ENCODE results near the gene ITGA2B. TPM values are rescaled to one million over a fixed set of nuclear protein-coding genes. Genes with fewer than 3 reads are reported as not detected.

The ITGA2B gene
- total and polyA plus RNA-seq, 7 donors: 0.27 to 0.36 (median 0.34) TPM; not detected in 3

DNA sequence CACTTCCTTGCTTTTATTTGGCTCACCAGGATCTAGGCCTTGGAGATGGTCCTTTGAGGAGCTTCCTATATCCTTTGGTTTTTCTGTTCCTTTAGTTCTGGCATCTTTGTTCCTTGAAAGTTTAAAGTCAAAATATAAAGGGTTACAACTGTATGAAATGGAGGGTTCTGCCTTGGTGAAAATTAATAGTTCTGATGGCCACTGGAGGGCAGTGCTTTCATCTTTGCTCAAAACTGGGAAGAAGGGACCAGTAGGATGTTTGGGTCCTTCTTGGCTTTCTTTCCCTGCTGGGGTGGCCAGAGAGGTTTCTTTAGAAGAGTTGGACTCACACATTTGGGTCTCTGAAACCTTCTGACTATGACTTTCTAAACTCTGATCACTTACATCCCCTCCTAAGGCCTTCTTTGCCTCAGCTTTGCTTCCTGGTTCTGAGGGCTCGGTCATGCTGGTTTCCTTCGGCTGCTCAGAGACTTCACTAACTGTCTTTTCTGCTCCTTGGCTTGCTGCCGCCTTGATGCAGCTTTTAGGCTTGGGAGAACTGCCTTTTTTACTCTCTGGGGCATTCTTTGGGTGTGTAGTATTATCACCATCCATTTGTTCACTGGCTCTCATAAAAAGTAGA lies 10.9 kb upstream of the ITGA2B start:
- Histone ChIP-seq H3K27ac (no peak overlapping the region), H3K4me1 (no peaks in the 10 kb centered on the region), H3K9me3 (no peaks in the 10 kb centered on the region), H3K27me3 (no peaks in the 10 kb centered on the region), H3K36me3 (peaks cover 17 to 86% (median 42%) of the 10 kb centered on the region in 4 donors), H3K4me3 (no peak overlapping the region)
- WGBS, 2 donors: 94% methylated on average over 3 of the region's 3 CpGs
- intact Hi-C loops (cut with DNase I): loop anchor here (5.0 kb wide), 1 partner anchor 122 kb away; no protein-coding TSS in a partner anchor
- DNase-seq: no peak
- TF ChIP-seq EP300 (IDR thresholded peaks at IDR 0.05): no peak
- TF ChIP-seq, protein P1, sequence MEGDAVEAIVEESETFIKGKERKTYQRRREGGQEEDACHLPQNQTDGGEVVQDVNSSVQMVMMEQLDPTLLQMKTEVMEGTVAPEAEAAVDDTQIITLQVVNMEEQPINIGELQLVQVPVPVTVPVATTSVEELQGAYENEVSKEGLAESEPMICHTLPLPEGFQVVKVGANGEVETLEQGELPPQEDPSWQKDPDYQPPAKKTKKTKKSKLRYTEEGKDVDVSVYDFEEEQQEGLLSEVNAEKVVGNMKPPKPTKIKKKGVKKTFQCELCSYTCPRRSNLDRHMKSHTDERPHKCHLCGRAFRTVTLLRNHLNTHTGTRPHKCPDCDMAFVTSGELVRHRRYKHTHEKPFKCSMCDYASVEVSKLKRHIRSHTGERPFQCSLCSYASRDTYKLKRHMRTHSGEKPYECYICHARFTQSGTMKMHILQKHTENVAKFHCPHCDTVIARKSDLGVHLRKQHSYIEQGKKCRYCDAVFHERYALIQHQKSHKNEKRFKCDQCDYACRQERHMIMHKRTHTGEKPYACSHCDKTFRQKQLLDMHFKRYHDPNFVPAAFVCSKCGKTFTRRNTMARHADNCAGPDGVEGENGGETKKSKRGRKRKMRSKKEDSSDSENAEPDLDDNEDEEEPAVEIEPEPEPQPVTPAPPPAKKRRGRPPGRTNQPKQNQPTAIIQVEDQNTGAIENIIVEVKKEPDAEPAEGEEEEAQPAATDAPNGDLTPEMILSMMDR (IDR thresholded peaks at IDR 0.05): peak in 2 of 4 experiments; percentile 10 to 28

DNA sequence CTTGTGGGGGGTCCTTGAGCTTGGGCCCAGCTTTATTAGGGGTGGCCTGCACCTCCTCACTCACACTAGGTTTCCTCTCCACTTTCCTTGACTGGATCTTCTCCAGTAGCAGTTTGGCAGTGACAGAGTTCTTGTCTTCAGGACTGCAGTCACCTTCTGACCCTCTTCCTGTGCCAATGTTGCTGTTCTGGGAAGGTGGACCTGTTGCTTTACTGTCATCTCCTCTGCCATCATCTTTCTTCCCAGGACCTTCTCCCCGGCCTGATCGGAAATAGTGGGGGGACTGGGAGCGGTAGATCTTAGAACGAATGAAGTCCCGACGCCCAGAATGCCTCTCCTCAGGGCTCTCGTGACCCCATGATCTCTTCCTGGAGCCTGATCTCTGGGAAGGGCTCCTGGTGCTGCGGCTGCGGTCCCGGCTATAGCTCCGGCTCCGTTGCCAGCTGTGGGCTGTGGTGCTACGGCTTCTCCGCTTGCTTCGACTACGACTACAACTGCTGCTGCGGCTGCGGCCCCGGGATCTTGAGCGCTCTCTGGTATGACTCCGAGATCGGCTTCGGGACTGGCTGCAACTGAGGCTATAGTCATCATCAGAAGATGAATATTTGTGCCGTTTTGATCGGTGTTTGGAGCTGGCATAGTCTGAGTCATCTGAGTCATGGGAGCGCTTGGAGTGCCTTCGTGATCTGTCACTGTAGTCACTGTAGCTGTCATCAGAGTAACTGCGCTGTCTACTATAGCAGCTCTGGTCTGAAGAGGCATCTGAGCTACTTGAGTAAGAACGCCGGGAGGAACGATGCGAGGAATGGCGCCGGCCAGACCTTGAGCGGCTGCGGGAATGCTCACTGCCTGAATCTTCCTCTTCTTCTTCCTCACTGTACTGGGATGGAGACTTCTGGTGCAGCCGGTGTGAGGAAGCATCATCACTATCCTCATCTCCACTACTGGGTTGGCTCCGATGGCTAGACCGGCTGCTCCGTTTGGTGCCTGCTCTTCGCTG lies 9.5 kb upstream of the ITGA2B start:
- TF ChIP-seq POLR2A (IDR thresholded peaks at IDR 0.05): no peak
- Histone ChIP-seq H3K27me3 (no peaks in the 10 kb centered on the region), H3K36me3 (peaks cover 17 to 80% (median 41%) of the 10 kb centered on the region in 4 donors), H3K9me3 (no peaks in the 10 kb centered on the region), H3K4me3 (no peak overlapping the region), H3K4me1 (no peaks in the 10 kb centered on the region), H3K27ac (no peak overlapping the region)
- no peak for DNase-seq
- WGBS, 2 donors: 97% methylated on average over 41 of the region's 41 CpGs
- intact Hi-C loops (cut with DNase I): no loop called here

DNA sequence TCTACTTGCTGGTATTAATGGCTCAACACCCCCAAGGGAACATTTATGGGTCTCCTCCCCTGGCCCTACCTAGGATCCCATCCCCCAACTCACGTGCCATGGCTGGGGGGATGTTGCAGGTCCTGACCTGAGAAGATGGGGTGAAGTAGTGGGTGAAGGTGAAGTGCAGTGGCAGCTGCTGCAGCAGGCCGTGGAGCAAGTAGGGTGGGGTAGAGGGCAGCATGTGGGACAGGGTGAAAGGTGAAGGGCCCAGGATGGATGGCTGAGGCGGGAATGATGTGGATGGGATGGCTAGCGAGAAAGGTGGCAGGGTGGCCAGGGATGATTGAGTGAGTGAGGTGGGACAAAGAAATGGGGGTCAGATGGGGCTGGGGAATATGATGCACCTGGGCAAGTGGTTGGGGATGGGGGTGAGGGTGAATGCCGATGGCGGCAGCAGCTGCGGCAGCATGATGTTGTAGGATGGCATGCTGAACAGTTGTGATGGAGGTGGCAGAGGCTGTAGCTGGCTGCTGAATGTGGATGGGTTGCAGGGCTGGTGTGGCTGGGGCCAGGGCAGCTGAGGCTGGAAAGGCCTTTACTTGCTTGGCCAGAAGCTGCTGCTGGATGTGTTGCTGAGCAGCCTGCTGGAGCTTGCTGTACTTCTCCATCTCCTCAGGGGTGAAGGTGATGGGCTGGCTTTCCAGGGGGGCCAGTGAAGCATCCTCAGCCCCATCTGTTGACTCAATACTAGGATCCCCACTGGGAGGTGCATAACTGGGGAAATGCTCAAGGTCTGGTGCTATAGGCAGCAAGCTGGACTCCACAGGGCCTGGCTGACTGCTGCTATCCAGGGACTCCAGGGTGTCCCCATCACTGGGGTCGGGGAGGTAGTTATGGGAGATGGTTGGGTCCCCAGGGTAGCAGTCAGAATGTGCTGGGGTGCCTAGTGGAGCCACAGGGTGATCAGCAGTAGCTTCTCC lies 8.3 kb upstream of the ITGA2B start:
- H3K36me3 ChIP-seq: peaks cover 17 to 68% (median 35%) of the 10 kb centered on the region in 4 donors
- 96% methylated on average over 8 of the region's 8 CpGs for WGBS, 2 donors

DNA sequence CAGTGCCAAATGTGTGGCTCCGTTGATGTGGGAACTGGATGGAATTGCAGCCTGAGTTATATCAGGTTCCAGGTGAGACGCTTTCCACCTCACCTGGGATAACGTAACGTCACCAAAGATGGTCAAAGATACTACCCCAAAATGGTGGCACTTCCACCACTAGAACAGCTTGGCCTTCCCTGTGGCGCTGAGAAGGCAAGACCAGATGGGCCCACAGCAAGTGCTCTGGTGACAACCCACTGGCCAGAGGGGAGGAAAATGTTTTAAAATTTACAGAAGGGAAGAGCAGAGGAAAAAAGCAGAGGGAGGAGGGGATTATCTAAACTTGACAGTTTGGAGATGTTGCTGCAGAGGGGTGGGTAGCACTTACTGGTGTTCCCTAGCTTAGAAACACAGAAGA lies 7.5 kb upstream of the ITGA2B start:
- TF ChIP-seq POLR2A (IDR thresholded peaks at IDR 0.05) (no peak), EP300 (IDR thresholded peaks at IDR 0.05) (no peak), POLR2AphosphoS5 (IDR thresholded peaks at IDR 0.05) (no peak)
- TF ChIP-seq, protein P1 (IDR thresholded peaks at IDR 0.05): no peak
- no peaks in the 10 kb centered on the region for H3K4me1 ChIP-seq
- H3K4me3 ChIP-seq: no peak overlapping the region
- H3K36me3 ChIP-seq: peaks cover 17 to 61% (median 34%) of the 10 kb centered on the region in 4 donors
- no peak overlapping the region for H3K27ac ChIP-seq
- no peaks in the 10 kb centered on the region for H3K9me3 ChIP-seq
- no peaks in the 10 kb centered on the region for H3K27me3 ChIP-seq
- no peak for DNase-seq
- WGBS, 2 donors: 94 to 95% methylated on average over 5 of the region's 5 CpGs
- intact Hi-C loops (cut with DNase I): no loop called here

More for the DNA sequence above, 8.3 kb upstream of the ITGA2B start:
- H3K9me3 ChIP-seq: no peaks in the 10 kb centered on the region
- H3K27me3 ChIP-seq: no peaks in the 10 kb centered on the region
- DNase-seq: no peak
- intact Hi-C loops (cut with DNase I): no loop called here
- H3K4me3 ChIP-seq: no peak overlapping the region
- H3K27ac ChIP-seq: no peak overlapping the region
- H3K4me1 ChIP-seq: no peaks in the 10 kb centered on the region
- no peak for TF ChIP-seq POLR2A (IDR thresholded peaks at IDR 0.05)
- TF ChIP-seq POLR2AphosphoS5 (IDR thresholded peaks at IDR 0.05): no peak
- TF ChIP-seq, protein P1 (IDR thresholded peaks at IDR 0.05): no peak
- no peak for TF ChIP-seq EP300 (IDR thresholded peaks at IDR 0.05)
